ENCODE measurements around the gene AKIRIN2.

Gene AKIRIN2

DNA sequence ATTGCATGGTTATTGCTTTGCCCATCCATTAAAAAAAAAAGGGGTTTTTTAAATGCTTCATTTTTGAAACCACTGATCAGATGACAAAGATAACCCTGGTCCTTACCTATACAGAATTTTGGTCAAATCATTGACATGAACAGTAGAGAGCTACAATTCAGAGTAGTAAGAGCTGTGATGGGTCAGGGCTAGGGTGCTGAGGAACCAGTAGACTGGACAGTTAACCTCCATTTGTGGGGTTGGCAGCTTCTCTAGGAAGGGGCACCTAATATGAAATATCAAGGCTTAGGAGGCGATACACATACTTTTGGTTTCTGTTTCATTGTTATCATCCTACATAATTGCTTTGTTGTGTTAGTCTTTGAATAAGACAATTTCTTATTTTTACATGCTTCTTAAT, 57.0 kb downstream of the AKIRIN2 start:
- TF ChIP-seq, protein P1, sequence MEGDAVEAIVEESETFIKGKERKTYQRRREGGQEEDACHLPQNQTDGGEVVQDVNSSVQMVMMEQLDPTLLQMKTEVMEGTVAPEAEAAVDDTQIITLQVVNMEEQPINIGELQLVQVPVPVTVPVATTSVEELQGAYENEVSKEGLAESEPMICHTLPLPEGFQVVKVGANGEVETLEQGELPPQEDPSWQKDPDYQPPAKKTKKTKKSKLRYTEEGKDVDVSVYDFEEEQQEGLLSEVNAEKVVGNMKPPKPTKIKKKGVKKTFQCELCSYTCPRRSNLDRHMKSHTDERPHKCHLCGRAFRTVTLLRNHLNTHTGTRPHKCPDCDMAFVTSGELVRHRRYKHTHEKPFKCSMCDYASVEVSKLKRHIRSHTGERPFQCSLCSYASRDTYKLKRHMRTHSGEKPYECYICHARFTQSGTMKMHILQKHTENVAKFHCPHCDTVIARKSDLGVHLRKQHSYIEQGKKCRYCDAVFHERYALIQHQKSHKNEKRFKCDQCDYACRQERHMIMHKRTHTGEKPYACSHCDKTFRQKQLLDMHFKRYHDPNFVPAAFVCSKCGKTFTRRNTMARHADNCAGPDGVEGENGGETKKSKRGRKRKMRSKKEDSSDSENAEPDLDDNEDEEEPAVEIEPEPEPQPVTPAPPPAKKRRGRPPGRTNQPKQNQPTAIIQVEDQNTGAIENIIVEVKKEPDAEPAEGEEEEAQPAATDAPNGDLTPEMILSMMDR (IDR thresholded peaks at IDR 0.05; ENCODE audit: insufficient read depth, low read depth, low read length, missing control alignments), result no peak
- no peak overlapping the region for H3K4me3 ChIP-seq (ENCODE audit: low read length)
- no peak for DNase-seq (ENCODE audit: low read depth)

DNA sequence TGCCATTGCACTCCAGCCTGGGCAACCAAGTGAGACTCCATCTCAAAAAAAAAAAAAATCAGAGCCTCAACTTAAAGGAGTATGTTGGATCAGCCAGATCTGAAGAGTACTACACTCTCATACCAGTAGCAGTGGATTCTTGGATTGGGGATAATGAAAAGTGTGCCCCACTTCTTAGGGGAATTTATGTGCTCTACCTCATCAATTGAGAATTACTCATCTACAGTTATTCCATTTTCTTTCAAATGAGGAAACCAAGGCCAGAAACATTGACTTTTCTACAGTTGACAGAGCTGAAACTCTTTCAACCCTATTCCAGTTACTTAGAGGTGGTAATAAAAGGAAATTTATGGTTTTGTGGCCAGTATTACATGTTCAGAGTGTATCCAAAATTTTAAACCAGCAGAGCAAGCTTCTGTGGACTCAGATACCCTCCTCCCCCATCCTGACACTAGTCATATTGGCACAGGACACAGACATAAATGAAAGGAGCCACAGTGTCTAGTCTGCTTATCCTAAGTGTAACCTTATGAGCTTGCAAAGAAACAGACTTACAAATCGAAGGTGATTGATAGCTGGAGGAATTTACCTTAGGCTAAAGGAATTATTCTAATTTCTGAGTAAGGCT, 60.9 kb downstream of the AKIRIN2 start:
- H3K4me3 ChIP-seq (ENCODE audit: low read length), result no peak overlapping the region
- TF ChIP-seq, protein P1 (IDR thresholded peaks at IDR 0.05; ENCODE audit: insufficient read depth, low read depth, low read length, missing control alignments), result no peak
- no peak for DNase-seq (ENCODE audit: low read depth)

DNA sequence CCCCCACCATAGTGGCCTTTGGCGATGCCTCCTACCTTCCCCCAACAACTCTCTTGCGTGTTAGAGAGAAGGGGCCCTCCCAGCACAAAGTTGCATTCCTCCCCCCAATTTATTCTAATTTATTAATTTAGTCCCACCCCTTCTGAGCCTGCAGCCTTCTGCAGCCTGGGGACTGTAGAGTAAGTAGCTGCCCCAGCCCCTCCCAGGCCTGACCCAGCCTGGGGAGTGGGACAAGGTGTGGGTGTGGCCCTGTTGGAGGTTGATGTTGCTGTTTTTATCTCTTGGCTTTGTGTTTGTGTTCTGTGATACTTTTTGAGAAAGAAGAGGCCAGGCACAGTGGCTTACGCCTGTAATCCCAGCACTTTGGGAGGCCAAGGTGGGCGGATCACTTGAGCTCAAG, 62.7 kb downstream of the AKIRIN2 start:
- TF ChIP-seq, protein P1 (IDR thresholded peaks at IDR 0.05; ENCODE audit: insufficient read depth, low read depth, low read length, missing control alignments), result no peak

DNA sequence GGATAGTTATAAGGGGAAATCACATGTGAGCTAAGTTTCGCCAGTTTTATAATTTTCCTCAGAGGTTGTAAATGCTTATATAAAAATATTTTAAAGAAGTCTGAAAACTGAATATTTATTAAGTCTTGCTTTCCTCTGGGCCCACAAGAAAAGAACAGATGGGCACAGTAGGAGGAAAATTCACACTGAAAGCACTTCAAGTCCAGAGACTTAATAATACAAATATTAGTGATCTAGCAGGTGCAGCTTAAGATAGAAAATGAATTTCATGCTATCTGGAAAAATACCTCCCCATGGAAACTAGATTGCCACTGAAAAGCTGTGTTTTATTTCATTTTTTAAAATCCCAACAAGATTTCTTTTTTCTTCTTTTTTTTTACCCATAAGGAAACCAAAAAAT, 64.9 kb downstream of the AKIRIN2 start:
- H3K4me3 ChIP-seq (ENCODE audit: low read length), result no peak overlapping the region
- DNase-seq (ENCODE audit: low read depth), result no peak
- TF ChIP-seq, protein P1 (IDR thresholded peaks at IDR 0.05; ENCODE audit: insufficient read depth, low read depth, low read length, missing control alignments), result no peak

More for the DNA sequence above, 62.7 kb downstream of the AKIRIN2 start:
- H3K4me3 ChIP-seq (ENCODE audit: low read length), result no peak overlapping the region
- DNase-seq (ENCODE audit: low read depth), result no peak

DNA sequence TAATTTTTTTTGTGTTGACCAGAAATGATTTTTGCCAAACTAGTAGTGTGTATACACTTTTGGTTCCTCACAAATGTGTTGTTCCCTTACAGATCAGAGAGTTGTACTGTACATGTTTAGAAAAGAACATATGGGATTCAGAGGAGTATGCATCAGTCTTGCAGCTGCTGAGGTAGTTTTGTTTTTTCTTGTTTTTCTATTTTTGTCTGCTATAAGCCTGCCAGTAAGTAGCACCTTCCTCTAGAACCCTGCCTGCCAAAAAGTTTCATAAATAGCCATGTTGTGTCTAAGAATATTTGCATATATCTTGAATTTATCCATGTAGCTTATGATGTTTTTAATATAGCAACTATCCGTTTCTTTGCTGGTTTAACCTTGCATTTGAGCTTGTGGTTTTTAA, 65.7 kb downstream of the AKIRIN2 start:
- TF ChIP-seq, protein P1 (IDR thresholded peaks at IDR 0.05; ENCODE audit: insufficient read depth, low read depth, low read length, missing control alignments), result no peak
- DNase-seq (ENCODE audit: low read depth), result no peak
- H3K4me3 ChIP-seq (ENCODE audit: low read length), result no peak overlapping the region

DNA sequence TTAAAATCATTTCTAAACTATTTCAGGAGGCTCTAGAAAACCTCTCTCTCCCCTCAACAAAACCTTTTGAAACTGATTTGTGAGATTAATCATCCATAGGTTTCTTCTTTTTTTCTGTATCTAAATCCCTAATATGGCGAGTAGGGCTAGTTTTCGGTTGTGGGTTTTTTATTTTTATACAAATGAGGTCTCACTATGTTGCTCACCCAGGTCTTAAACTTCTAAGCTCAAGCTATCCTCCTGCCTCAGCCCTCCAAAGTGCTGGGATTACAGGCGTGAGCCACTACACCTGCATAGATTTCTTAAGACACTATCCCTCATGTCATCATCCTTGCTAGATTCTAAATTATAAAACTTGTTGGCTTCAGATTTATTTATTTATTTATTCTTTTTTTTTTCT, 68.2 kb downstream of the AKIRIN2 start:
- H3K4me3 ChIP-seq (ENCODE audit: low read length), result no peak overlapping the region
- no peak for DNase-seq (ENCODE audit: low read depth)
- TF ChIP-seq, protein P1 (IDR thresholded peaks at IDR 0.05; ENCODE audit: insufficient read depth, low read depth, low read length, missing control alignments), result no peak

DNA sequence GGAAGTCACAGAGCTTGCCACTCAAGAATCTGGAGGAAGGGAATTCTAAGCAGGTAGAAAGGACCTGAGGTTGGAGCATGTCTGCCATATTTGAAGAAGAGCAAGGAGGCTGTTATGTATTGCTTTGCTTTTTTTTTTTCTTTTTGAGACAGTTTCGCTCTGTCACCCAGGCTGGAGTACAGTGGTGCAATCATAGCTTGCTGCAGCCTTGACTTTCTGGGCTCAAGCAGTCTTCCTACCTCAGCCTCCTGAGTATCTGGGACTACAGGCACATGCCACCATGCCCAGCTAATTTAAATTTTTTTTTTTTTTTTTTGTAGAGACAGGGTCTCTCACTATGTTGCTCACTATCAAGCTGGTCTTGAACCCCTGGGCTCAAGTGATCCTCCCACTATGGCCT, 71.3 kb downstream of the AKIRIN2 start:
- DNase-seq (ENCODE audit: low read depth), result no peak
- TF ChIP-seq, protein P1 (IDR thresholded peaks at IDR 0.05; ENCODE audit: insufficient read depth, low read depth, low read length, missing control alignments), result no peak
- no peak overlapping the region for H3K4me3 ChIP-seq (ENCODE audit: low read length)
